Esophagus squamous epithelium (tissue), 5 donors: ENCODE results near the gene POLR3GL. TPM values are rescaled to one million over a fixed set of nuclear protein-coding genes. Genes with fewer than 3 reads are reported as not detected.

ENCODE experiments used
- DNase-seq: peaks from one replicate; lab custom pipeline; 2025; lab: John Stamatoyannopoulos, UW
- H3K27ac ChIP-seq, 4 donors: fragments of 200-600 bp; sonication (generic); one replicate each; pipeline ENCODE4 v1.5.1; 2016 to 2019; ENCODE audit warnings: mild to moderate bottlenecking in 1 of 4
- H3K27me3 ChIP-seq, 4 donors: fragments of 200-600 bp; sonication (generic); 1 replicate in 3 of 4; 2 replicates in 1 of 4; pipeline versions ENCODE4 v1.5.1 to v1.6.0; 2017 to 2021; ENCODE audit warnings: antibody characterized with exemption in 1 of 4
- H3K36me3 ChIP-seq, 3 donors: fragments of 200-600 bp; sonication (generic); one replicate each; pipeline ENCODE4 v1.5.1; 2016 to 2019
- H3K4me1 ChIP-seq, 3 donors: fragments of 200-600 bp; sonication (generic); one replicate each; pipeline ENCODE4 v1.5.1; 2017 to 2019
- H3K4me3 ChIP-seq, 4 donors: fragments of 200-600 bp; sonication (generic); 1 replicate in 3 of 4; 2 replicates in 1 of 4; pipeline ENCODE4 v1.5.1; 2016 to 2019; ENCODE audit warnings: mild to moderate bottlenecking in 2 of 4, moderate library complexity in 1 of 4
- H3K9me3 ChIP-seq, 3 donors: fragments of 200-600 bp; sonication (generic); one replicate each; pipeline ENCODE4 v1.5.1; 2016 to 2019
- CTCF ChIP-seq, 6 experiments: fragments of 450-650 bp in 4 of 6; fragments of 200-600 bp in 2 of 6; sonication (generic) in 2 of 6; IDR thresholded peaks; one replicate each; pipeline ENCODE4 v1.5.1; 2016 to 2019; ENCODE audit warnings: antibody characterized with exemption in 6 of 6, mild to moderate bottlenecking in 4 of 6, moderate library complexity in 4 of 6
- POLR2A ChIP-seq, 4 donors: fragments of 450-650 bp; IDR thresholded peaks; one replicate each; pipeline ENCODE4 v1.6.1; 2017; ENCODE audit warnings: antibody characterized with exemption in 4 of 4, mild to moderate bottlenecking in 4 of 4, moderate library complexity in 3 of 4
- WGBS, 2 donors: methylation state at CpG; one replicate each; pipeline ENCODE4 v1.1.5; 2018; 5-methylcytosine and 5-hydroxymethylcytosine counted together
- intact Hi-C: fragments of 100-400 bp; cut with DNase I; formaldehyde crosslinking; loops from one replicate; pipeline ENCODE4 v1.15.0; 2022
- total RNA-seq, 4 donors: library from RNA; depleted of rRNA; stranded (reverse); fragments of >200 nt; gene quantifications; one replicate each; pipeline ENCODE4 v1.1.0, GENCODE V29; 2016
- donor health status: DM: yes; HTN: yes; CAD: no.

The POLR3GL gene
- total RNA-seq, 4 donors from 2014 or later = 2.9 to 15.9 (median 9.8) TPM

GRCh38 chr1:145996433-145997015, 32.0 kb downstream of the POLR3GL start, which contains the start of gene TXNIP:
TXNIP (minus strand) TSS chr1:145996579; CDS start chr1:145996266, 313 bp downstream.
- no peak for TF ChIP-seq CTCF (IDR thresholded peaks at IDR 0.05)
- peak in 3 of 4 donors; percentile 58 to 99 (median 97) for TF ChIP-seq POLR2A (IDR thresholded peaks at IDR 0.05)
- Histone ChIP-seq H3K4me3 (peak within 1 kb of the TSS; percentile 57 to 82 (median 78)), H3K4me1 (peaks cover 19 to 80% (median 33%) of the 10 kb centered on the region in 3 donors), H3K27me3 (no peaks in the 10 kb centered on the region), H3K27ac (peak within 1 kb of the TSS; percentile 93 to 99 (median 98)), H3K36me3 (peaks cover 16 to 34% (median 24%) of the 10 kb centered on the region in 3 donors), H3K9me3 (no peaks in the 10 kb centered on the region)
- intact Hi-C loops = no loop called here
- DNase-seq = peak; percentile 98
- 0% methylated on average over 24 to 30 of the region's 30 CpGs for WGBS, 2 donors

- WGBS, 2 donors = 8 to 10% methylated on average over 8 to 12 of the region's 12 CpGs
- Histone ChIP-seq H3K27me3 (no peaks in the 10 kb centered on the region), H3K4me1 (peaks cover 19 to 80% (median 35%) of the 10 kb centered on the region in 3 donors), H3K27ac (peak overlapping the region; percentile 93 to 99 (median 98)), H3K4me3 (peak overlapping the region; percentile 57 to 82 (median 78)), H3K36me3 (peaks cover 16 to 33% (median 24%) of the 10 kb centered on the region in 3 donors), H3K9me3 (no peaks in the 10 kb centered on the region)
- no peak for DNase-seq
- intact Hi-C loops = no loop called here
- TF ChIP-seq POLR2A (IDR thresholded peaks at IDR 0.05) (peak in 1 of 4 donors; percentile 64), CTCF (IDR thresholded peaks at IDR 0.05) (no peak)
Observed at GRCh38 chr1:145997016-145997717, 32.7 kb downstream of the POLR3GL start.

- no peaks in the 10 kb centered on the region for H3K9me3 ChIP-seq
- no peaks in the 10 kb centered on the region for H3K27me3 ChIP-seq
- no peak for DNase-seq
- peaks cover 16 to 75% (median 33%) of the 10 kb centered on the region in 3 donors for H3K4me1 ChIP-seq
- intact Hi-C loops = no loop called here
- peak overlapping the region; percentile 93 to 99 (median 98) for H3K27ac ChIP-seq
- peaks cover 16 to 28% (median 24%) of the 10 kb centered on the region in 3 donors for H3K36me3 ChIP-seq
- whole genome bisulfite sequencing, 2 donors = 12 to 29% methylated on average over 3 of the region's 3 CpGs
- TF ChIP-seq POLR2A (IDR thresholded peaks at IDR 0.05) = no peak
- TF ChIP-seq CTCF (IDR thresholded peaks at IDR 0.05) = peak in 2 of 6 experiments; percentile 21 to 26
- H3K4me3 ChIP-seq = peak overlapping the region; percentile 57 to 82 (median 78)
Observed at GRCh38 chr1:145997718-145998023, 33.2 kb downstream of the POLR3GL start.

GRCh38 chr1:145999321-146000024, 35.0 kb downstream of the POLR3GL start:
- Histone ChIP-seq H3K27ac (peak overlapping the region; percentile 93 to 99 (median 98)), H3K9me3 (no peaks in the 10 kb centered on the region), H3K36me3 (peaks cover 5 to 10% (median 9%) of the 10 kb centered on the region in 3 donors), H3K27me3 (no peaks in the 10 kb centered on the region), H3K4me3 (peak overlapping the region in 3 of 4 donors; percentile 23 to 82 (median 76)), H3K4me1 (peaks cover 16 to 57% (median 33%) of the 10 kb centered on the region in 3 donors)
- DNase-seq = no peak
- TF ChIP-seq CTCF (IDR thresholded peaks at IDR 0.05) = peak in 1 of 6 experiments; percentile 2
- TF ChIP-seq POLR2A (IDR thresholded peaks at IDR 0.05) = peak in 3 of 4 donors; percentile 13 to 73 (median 30)
- WGBS, 2 donors = 10 to 19% methylated on average over 5 of the region's 5 CpGs
- intact Hi-C loops = no loop called here
